Mesenchymal stem cell (in vitro differentiated cells and primary cell): ENCODE results near the gene HOXA7.

Source experiments
- DNase-seq: peaks from one replicate; pipeline ENCODE4 v3.0.0-alpha.2; 2013
- H2AFZ ChIP-seq: one replicate; pipeline ENCODE4 v1.6.1; 2013; ENCODE audit warnings: low read depth, mild to moderate bottlenecking, control low read depth, inconsistent platforms, low read length, moderate library complexity
- H2AK5ac ChIP-seq: 2 replicates; pipeline ENCODE4 v1.6.1; 2013; ENCODE audit warnings: low read length, moderate library complexity, mild to moderate bottlenecking, inconsistent platforms; ENCODE audit not compliant: severe bottlenecking
- H2BK120ac ChIP-seq: one replicate; pipeline ENCODE4 v1.6.1; 2013; ENCODE audit warnings: low read depth, mild to moderate bottlenecking, inconsistent platforms, low read length, moderate library complexity
- H2BK12ac ChIP-seq, 2 experiments: one replicate each; pipeline ENCODE4 v1.6.1; 2013; ENCODE audit warnings: inconsistent platforms in 2 of 2, low read length in 2 of 2, mild to moderate bottlenecking in 2 of 2, moderate library complexity in 2 of 2, control low read depth in 1 of 2
- H2BK15ac ChIP-seq: one replicate; pipeline ENCODE4 v1.6.1; 2013; ENCODE audit warnings: mild to moderate bottlenecking, low read depth, inconsistent platforms; ENCODE audit not compliant: poor library complexity, severe bottlenecking
- H2BK5ac ChIP-seq: 2 replicates; pipeline ENCODE4 v1.6.1; 2013; ENCODE audit warnings: low read depth, mild to moderate bottlenecking, low read length, control low read depth, inconsistent platforms; ENCODE audit not compliant: poor library complexity, severe bottlenecking
- H3K14ac ChIP-seq, 2 experiments: one replicate each; pipeline ENCODE4 v1.6.1; 2013; ENCODE audit warnings: inconsistent platforms in 2 of 2, low read length in 2 of 2, control low read depth in 1 of 2, mild to moderate bottlenecking in 1 of 2, moderate library complexity in 1 of 2
- H3K18ac ChIP-seq, 2 experiments: one replicate each; pipeline ENCODE4 v1.6.1; 2013; ENCODE audit warnings: inconsistent platforms in 2 of 2, low read length in 2 of 2, control low read depth in 1 of 2, low read depth in 1 of 2, mild to moderate bottlenecking in 1 of 2
- H3K23ac ChIP-seq, 2 experiments: one replicate each; pipeline ENCODE4 v1.6.1; 2013; ENCODE audit warnings: inconsistent platforms in 2 of 2, low read length in 2 of 2, mild to moderate bottlenecking in 2 of 2, moderate library complexity in 2 of 2, control low read depth in 1 of 2
- H3K27ac ChIP-seq: 2 replicates; pipeline ENCODE4 v1.5.1; 2013; ENCODE audit warnings: mild to moderate bottlenecking, moderate library complexity, low read length, control low read depth, inconsistent platforms; ENCODE audit not compliant: poor library complexity, severe bottlenecking
- H3K27me3 ChIP-seq, 2 experiments: 2 replicates each; pipeline versions ENCODE4 v1.6.1 to v1.7.0; 2013; ENCODE audit warnings: low read length in 2 of 2, mild to moderate bottlenecking in 2 of 2, moderate library complexity in 2 of 2, control low read depth in 1 of 2, inconsistent platforms in 1 of 2; ENCODE audit not compliant: control insufficient read depth in 1 of 2, insufficient read depth in 1 of 2
- H3K36me3 ChIP-seq, 2 experiments: 2 replicates each; pipeline versions ENCODE4 v1.6.1 to v1.7.0; 2013; ENCODE audit warnings: low read length in 2 of 2, control low read depth in 1 of 2, inconsistent platforms in 1 of 2, low read depth in 1 of 2, mild to moderate bottlenecking in 1 of 2; ENCODE audit not compliant: insufficient read depth in 2 of 2, control insufficient read depth in 1 of 2
- H3K4ac ChIP-seq, 2 experiments: one replicate each; pipeline ENCODE4 v1.6.1; 2013; ENCODE audit warnings: inconsistent platforms in 2 of 2, low read length in 2 of 2, mild to moderate bottlenecking in 2 of 2, moderate library complexity in 2 of 2, control low read depth in 1 of 2, low read depth in 1 of 2
- H3K4me1 ChIP-seq: 2 replicates; pipeline ENCODE4 v1.6.1; 2013; ENCODE audit warnings: low read depth, low read length, control low read depth; ENCODE audit not compliant: control insufficient read depth, insufficient read depth
- H3K4me2 ChIP-seq: 2 replicates; pipeline ENCODE4 v1.6.1; 2013; ENCODE audit warnings: low read length, mild to moderate bottlenecking, inconsistent platforms; ENCODE audit not compliant: poor library complexity, severe bottlenecking
- H3K4me3 ChIP-seq, 2 experiments: 2 replicates each; pipeline versions ENCODE4 v1.5.1 to v1.7.0; 2013; ENCODE audit warnings: low read length in 2 of 2, mild to moderate bottlenecking in 2 of 2, control low read depth in 1 of 2, low read depth in 1 of 2; ENCODE audit not compliant: insufficient read depth in 1 of 2
- H3K79me1 ChIP-seq: replicated peaks from 2 replicates; pipeline ENCODE4 v1.6.1; 2013; ENCODE audit warnings: mild to moderate bottlenecking, control low read depth, low read length, inconsistent platforms; ENCODE audit not compliant: poor library complexity, severe bottlenecking
- H3K9ac ChIP-seq: 2 replicates; pipeline ENCODE4 v1.7.0; 2013; ENCODE audit warnings: mild to moderate bottlenecking, low read length, moderate library complexity
- H3K9me3 ChIP-seq: 2 replicates; pipeline ENCODE4 v1.7.0; 2013; ENCODE audit warnings: mild to moderate bottlenecking, low read length; ENCODE audit not compliant: control insufficient read depth
- H4K8ac ChIP-seq: one replicate; pipeline ENCODE4 v1.6.1; 2013; ENCODE audit warnings: inconsistent platforms, mild to moderate bottlenecking, low read length, moderate library complexity
- H4K91ac ChIP-seq: one replicate; pipeline ENCODE4 v1.6.1; 2013; ENCODE audit warnings: mild to moderate bottlenecking, low read length, inconsistent platforms
- WGBS: methylation state at CpG from one replicate; pipeline ENCODE4 v1.1.7; 2013; ENCODE audit warnings: mixed read lengths; 5-methylcytosine and 5-hydroxymethylcytosine counted together

Gene HOXA7

GRCh38 chr7:27124902-27125689, 31.4 kb downstream of the HOXA7 start:
- H3K23ac ChIP-seq = no peak overlapping the region
- DNase-seq = no peak
- peaks cover 18% of the 10 kb centered on the region for H3K4me1 ChIP-seq
- no peak overlapping the region for H4K8ac ChIP-seq
- WGBS = 72% methylated on average over 7 of the region's 8 CpGs
- H2BK120ac ChIP-seq = no peak overlapping the region
- no peak overlapping the region for H3K4ac ChIP-seq
- peak overlapping the region; percentile 86 for H3K4me2 ChIP-seq
- peaks cover 10 to 46% of the 10 kb centered on the region in 2 experiments for H3K36me3 ChIP-seq
- H4K91ac ChIP-seq = no peak overlapping the region
- H2BK12ac ChIP-seq = no peak overlapping the region
- no peak overlapping the region for H3K9ac ChIP-seq
- H3K4me3 ChIP-seq = no peak overlapping the region
- no peak overlapping the region for H2AFZ ChIP-seq
- no peak overlapping the region for H3K18ac ChIP-seq
- H2BK5ac ChIP-seq = peak overlapping the region; percentile 19
- H3K79me1 ChIP-seq = no peaks in the 10 kb centered on the region
- no peak overlapping the region for H3K14ac ChIP-seq
- no peaks in the 10 kb centered on the region for H3K27me3 ChIP-seq
- peak overlapping the region; percentile 31 for H2AK5ac ChIP-seq
- H3K9me3 ChIP-seq = no peaks in the 10 kb centered on the region
- H3K27ac ChIP-seq = peak overlapping the region; percentile 99
- no peak overlapping the region for H2BK15ac ChIP-seq

DNA sequence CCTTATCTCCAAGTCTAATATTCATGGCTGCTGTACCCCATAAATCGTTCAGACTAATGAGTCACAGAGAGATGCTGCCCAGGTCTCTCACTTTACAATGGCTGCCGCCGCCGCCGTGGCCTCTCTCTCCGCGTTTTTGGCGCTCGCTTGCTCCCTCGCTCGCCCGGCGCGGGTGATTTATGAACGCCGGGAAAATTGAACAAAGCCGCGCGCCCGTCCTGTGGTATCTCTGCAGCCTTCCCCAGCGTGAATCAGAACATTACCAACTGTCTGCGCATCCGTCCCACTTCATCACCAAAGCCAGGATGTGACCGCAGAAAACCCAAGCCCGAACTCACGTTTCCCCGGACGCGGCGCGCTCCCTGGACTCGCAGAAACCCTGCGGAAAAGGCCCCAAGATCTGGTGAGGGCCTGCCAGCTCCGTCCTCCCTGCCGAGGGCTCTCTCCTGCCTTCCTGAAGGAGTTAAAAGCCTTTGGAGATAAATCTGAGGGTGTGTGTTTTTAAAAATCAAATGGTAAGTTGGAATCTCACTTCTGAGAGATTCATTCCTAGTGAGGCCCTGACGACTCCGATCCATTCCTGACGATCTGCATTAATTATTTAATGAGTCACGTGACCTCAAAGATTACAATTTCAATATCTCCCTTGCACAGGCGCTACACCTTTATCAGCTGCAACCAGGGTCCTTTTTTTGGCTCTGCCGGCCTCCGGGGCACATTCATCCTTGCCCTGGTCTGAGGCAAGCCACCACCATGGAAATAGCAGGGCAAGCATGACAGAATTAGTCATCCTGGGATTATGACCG, 32.2 kb downstream of the HOXA7 start:
- Histone ChIP-seq H2BK15ac (no peak overlapping the region), H3K27me3 (no peaks in the 10 kb centered on the region), H3K36me3 (peaks cover 10 to 51% of the 10 kb centered on the region in 2 experiments), H3K9me3 (no peaks in the 10 kb centered on the region), H3K9ac (peak overlapping the region; percentile 42), H3K4me3 (peak overlapping the region in 1 of 2 experiments; percentile 54), H2BK5ac (no peak overlapping the region), H2AFZ (no peak overlapping the region), H4K8ac (no peak overlapping the region), H3K27ac (peak overlapping the region; percentile 99), H3K4ac (no peak overlapping the region), H3K79me1 (no peaks in the 10 kb centered on the region), H2AK5ac (peak overlapping the region; percentile 49), H3K14ac (no peak overlapping the region), H3K18ac (no peak overlapping the region), H2BK120ac (no peak overlapping the region), H2BK12ac (no peak overlapping the region), H3K4me2 (peak overlapping the region; percentile 86), H3K23ac (no peak overlapping the region), H3K4me1 (peaks cover 17% of the 10 kb centered on the region), H4K91ac (no peak overlapping the region)
- WGBS = 6% methylated on average over 42 of the region's 43 CpGs
- peak; percentile 76 for DNase-seq

DNA sequence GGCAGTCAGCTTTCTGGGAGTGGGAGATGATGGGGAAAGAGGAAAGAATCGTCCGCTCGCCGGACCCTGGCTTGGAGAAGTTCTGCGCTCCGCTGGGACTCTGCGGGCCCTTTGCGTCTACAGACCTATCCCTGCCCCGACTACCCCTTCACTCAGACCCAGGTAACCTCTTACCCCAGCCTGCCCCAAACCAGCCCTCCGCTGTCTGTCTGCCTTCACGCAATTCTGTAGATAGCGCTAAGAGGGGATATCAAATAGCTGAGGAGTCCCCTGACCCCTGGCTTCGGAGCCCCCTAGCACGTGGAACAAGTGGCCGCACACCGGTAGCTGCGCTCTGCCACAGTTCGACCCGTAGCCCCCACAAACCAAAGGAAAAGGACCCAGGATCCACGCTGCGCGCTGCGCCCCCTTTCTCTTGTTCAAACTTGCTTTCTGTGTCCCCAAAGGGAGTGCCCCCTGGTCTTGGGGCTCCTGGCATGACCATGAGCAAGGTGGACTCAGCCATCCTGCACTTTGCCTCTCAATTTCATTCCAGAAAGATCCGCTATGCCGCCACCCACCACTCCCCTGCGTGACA, 32.9 kb downstream of the HOXA7 start:
- Histone ChIP-seq H3K9ac (no peak overlapping the region), H3K79me1 (no peaks in the 10 kb centered on the region), H2BK120ac (no peak overlapping the region), H3K4me1 (peaks cover 15% of the 10 kb centered on the region), H3K36me3 (peaks cover 10 to 50% of the 10 kb centered on the region in 2 experiments), H3K4me3 (peak overlapping the region in 1 of 2 experiments; percentile 78), H3K23ac (peak overlapping the region in 1 of 2 experiments; percentile 46), H3K18ac (peak overlapping the region in 1 of 2 experiments; percentile 21), H3K27me3 (no peaks in the 10 kb centered on the region), H2AK5ac (peak overlapping the region; percentile 100), H2BK12ac (peak overlapping the region; percentile 46 to 67), H3K9me3 (no peaks in the 10 kb centered on the region), H3K14ac (no peak overlapping the region), H2BK15ac (no peak overlapping the region), H2AFZ (no peak overlapping the region), H2BK5ac (peak overlapping the region; percentile 98), H3K27ac (peak overlapping the region; percentile 99), H4K91ac (peak overlapping the region; percentile 22), H3K4me2 (peak overlapping the region; percentile 86), H3K4ac (no peak overlapping the region), H4K8ac (no peak overlapping the region)
- no peak for DNase-seq
- 33% methylated on average over 21 of the region's 26 CpGs for WGBS
